H1 (cell line): ENCODE results near the gene COX19. TPM values are rescaled to one million over a fixed set of nuclear protein-coding genes. Genes with fewer than 3 reads are reported as not detected.

Experiments
- CTCF ChIA-PET: fragments of 300-600 bp; sonication (Branson Sonifier 250); formaldehyde crosslinking; loops from one replicate; lab custom pipeline; 2021; ENCODE audit not compliant: partially characterized antibody; lab: Charles Lee
- POLR2A ChIA-PET: fragments of 300-600 bp; sonication (Branson Sonifier 250); formaldehyde crosslinking; loops from one replicate; lab custom pipeline; 2021; ENCODE audit warnings: inconsistent platforms; ENCODE audit not compliant: partially characterized antibody; lab: Charles Lee
- DNase-seq, 2 experiments: peaks; one replicate each; pipeline versions ENCODE4 v3.0.0 to v3.0.0-alpha.2; 2010 to 2022; ENCODE audit warnings: low spot score in 2 of 2, low read depth in 1 of 2, mixed read lengths in 1 of 2
- FAIRE-seq: peaks from 2 replicates; lab custom pipeline; 2011; peaks lifted over from hg19 to GRCh38; lab: Jason Lieb, UNC
- H2AFZ ChIP-seq: 2 replicates; pipeline ENCODE4 v1.8.1; 2012; ENCODE audit warnings: low read length, inconsistent platforms
- H2AK5ac ChIP-seq: 2 replicates; pipeline ENCODE4 v1.6.1; 2013; ENCODE audit warnings: low read depth, low read length
- H2BK120ac ChIP-seq: replicated peaks from 2 replicates; pipeline ENCODE3; 2013; ENCODE audit warnings: low read depth, low read length, inconsistent platforms
- H2BK12ac ChIP-seq: 2 replicates; pipeline ENCODE4 v1.6.1; 2013; ENCODE audit warnings: low read depth, low read length
- H2BK15ac ChIP-seq: 2 replicates; pipeline ENCODE4 v1.6.1; 2013; ENCODE audit warnings: low read length
- H2BK20ac ChIP-seq: 2 replicates; pipeline ENCODE4 v1.6.1; 2013; ENCODE audit warnings: low read length
- H2BK5ac ChIP-seq: 2 replicates; pipeline ENCODE4 v1.6.1; 2013; ENCODE audit warnings: low read depth, low read length
- H3K14ac ChIP-seq: 2 replicates; pipeline ENCODE4 v1.6.1; 2013; ENCODE audit warnings: inconsistent platforms; ENCODE audit not compliant: insufficient read length
- H3K18ac ChIP-seq: 2 replicates; pipeline ENCODE4 v1.6.1; 2013; ENCODE audit warnings: low read length; ENCODE audit errors: extremely low read depth
- H3K23ac ChIP-seq: 2 replicates; pipeline ENCODE4 v1.6.1; 2013; ENCODE audit warnings: inconsistent platforms; ENCODE audit not compliant: insufficient read length
- H3K23me2 ChIP-seq: 2 replicates; pipeline ENCODE4 v1.6.1; 2013; ENCODE audit warnings: low read depth, low read length
- H3K27ac ChIP-seq: 2 replicates; pipeline ENCODE4 v1.6.1; 2011; ENCODE audit warnings: low read depth, low read length, inconsistent platforms
- H3K27me3 ChIP-seq, 4 experiments: replicated peaks in 1 of 4; 1 replicate in 1 of 4; 2 replicates in 3 of 4; pipeline versions ENCODE4 v1.6.1 to v1.8.1; 2011 to 2013; ENCODE audit warnings: low read length in 3 of 4, mild to moderate bottlenecking in 3 of 4, inconsistent platforms in 2 of 4, mixed read lengths in 2 of 4, moderate library complexity in 1 of 4; ENCODE audit not compliant: control insufficient read depth in 3 of 4, insufficient read depth in 3 of 4; ENCODE audit errors: extremely low read depth in 1 of 4
- H3K36me3 ChIP-seq, 4 experiments: 2 replicates each; pipeline versions ENCODE4 v1.6.1 to v1.8.1; 2011 to 2013; ENCODE audit warnings: mild to moderate bottlenecking in 4 of 4, low read length in 3 of 4, moderate library complexity in 2 of 4, control low read depth in 1 of 4, inconsistent platforms in 1 of 4; ENCODE audit not compliant: insufficient read depth in 4 of 4, control insufficient read depth in 2 of 4
- H3K4ac ChIP-seq: replicated peaks from 2 replicates; pipeline ENCODE3; 2013; ENCODE audit warnings: low read length, low read depth, mixed read lengths, inconsistent platforms; ENCODE audit not compliant: insufficient read length
- H3K4me1 ChIP-seq, 4 experiments: replicated peaks in 1 of 4; 1 replicate in 1 of 4; 2 replicates in 3 of 4; pipeline versions ENCODE4 v1.6.1 to v1.8.1; 2011 to 2013; ENCODE audit warnings: low read length in 3 of 4, inconsistent platforms in 2 of 4, mixed read lengths in 1 of 4; ENCODE audit not compliant: insufficient read depth in 4 of 4, control insufficient read depth in 3 of 4
- H3K4me2 ChIP-seq, 2 experiments: 2 replicates each; pipeline versions ENCODE4 v1.6.1 to v1.8.1; 2011 to 2013; ENCODE audit warnings: low read depth in 2 of 2, low read length in 2 of 2, control low read depth in 1 of 2, inconsistent platforms in 1 of 2, mild to moderate bottlenecking in 1 of 2; ENCODE audit not compliant: insufficient read depth in 1 of 2
- H3K4me3 ChIP-seq, 4 experiments: fragments of 200-600, 300-600 bp in 1 of 4; sonication (generic), shearing (Covaris generic), sonication (Bioruptor Twin) in 1 of 4; 2 replicates each; pipeline versions ENCODE4 v1.5.1 to v1.8.1; 2011 to 2016; ENCODE audit warnings: low read length in 4 of 4, low read depth in 3 of 4, control low read depth in 2 of 4, inconsistent platforms in 2 of 4, mild to moderate bottlenecking in 2 of 4, mixed read lengths in 1 of 4, moderate library complexity in 1 of 4; ENCODE audit not compliant: insufficient read depth in 2 of 4; ENCODE audit errors: extremely low read depth in 1 of 4
- H3K56ac ChIP-seq: replicated peaks from 2 replicates; pipeline ENCODE3; 2013; ENCODE audit warnings: low read depth, mild to moderate bottlenecking, mixed read lengths, low read length, inconsistent platforms; ENCODE audit not compliant: insufficient read length
- H3K79me1 ChIP-seq: 2 replicates; pipeline ENCODE4 v1.6.1; 2013; ENCODE audit warnings: low read depth, low read length, control low read depth
- H3K79me2 ChIP-seq, 2 experiments: 2 replicates each; pipeline versions ENCODE4 v1.6.1 to v1.8.1; 2012 to 2013; ENCODE audit warnings: low read length in 2 of 2, mild to moderate bottlenecking in 2 of 2, inconsistent platforms in 1 of 2; ENCODE audit not compliant: insufficient read depth in 2 of 2, control insufficient read depth in 1 of 2
- H3K9ac ChIP-seq, 4 experiments: replicated peaks in 1 of 4; 1 replicate in 1 of 4; 2 replicates in 3 of 4; pipeline versions ENCODE4 v1.6.1 to v1.8.1; 2011 to 2013; ENCODE audit warnings: low read depth in 3 of 4, low read length in 3 of 4, control low read depth in 2 of 4, mild to moderate bottlenecking in 2 of 4, moderate library complexity in 2 of 4, inconsistent platforms in 1 of 4; ENCODE audit errors: extremely low read depth in 1 of 4
- H3K9me3 ChIP-seq, 2 experiments: 2 replicates each; pipeline versions ENCODE4 v1.6.1 to v1.8.1; 2012 to 2013; ENCODE audit warnings: mild to moderate bottlenecking in 2 of 2, moderate library complexity in 2 of 2, control low read depth in 1 of 2, inconsistent platforms in 1 of 2, low read depth in 1 of 2, low read length in 1 of 2, mixed read lengths in 1 of 2; ENCODE audit not compliant: insufficient read depth in 2 of 2
- H4K20me1 ChIP-seq, 2 experiments: replicated peaks in 1 of 2; 2 replicates each; pipeline versions ENCODE3 to v1.8.1; 2011 to 2013; ENCODE audit warnings: inconsistent platforms in 2 of 2, low read length in 2 of 2, mild to moderate bottlenecking in 1 of 2; ENCODE audit not compliant: insufficient read depth in 2 of 2, control insufficient read depth in 1 of 2
- H4K5ac ChIP-seq: 2 replicates; pipeline ENCODE4 v1.6.1; 2013; ENCODE audit warnings: low read length, low read depth, mixed read lengths, inconsistent platforms; ENCODE audit not compliant: insufficient read length
- H4K8ac ChIP-seq: 2 replicates; pipeline ENCODE4 v1.8.0; 2013; ENCODE audit warnings: mild to moderate bottlenecking, moderate library complexity, low read length, inconsistent platforms; ENCODE audit not compliant: insufficient read depth; ENCODE audit errors: extremely low read depth
- H4K91ac ChIP-seq: replicated peaks from 2 replicates; pipeline ENCODE3; 2013; ENCODE audit warnings: low read length, mixed read lengths, inconsistent platforms; ENCODE audit not compliant: insufficient read length
- ASH2L ChIP-seq: fragments of 200-600, 300-600 bp; sonication (generic); IDR thresholded peaks from one replicate; pipeline ENCODE4 v1.7.1; 2017; ENCODE audit warnings: low read length
- CHD1 ChIP-seq: IDR thresholded peaks from 2 replicates; pipeline ENCODE4 v1.6.1; 2012; ENCODE audit warnings: low read depth, low read length, improper control_type of control experiment
- GTF2F1 ChIP-seq: IDR thresholded peaks from 2 replicates; pipeline ENCODE4 v1.6.1; 2012; ENCODE audit warnings: low read depth, low read length, improper control_type of control experiment, borderline replicate concordance
- HDAC6 ChIP-seq: IDR thresholded peaks from one replicate; pipeline ENCODE4 v1.7.1; 2012; ENCODE audit warnings: low read depth, mild to moderate bottlenecking, inconsistent platforms, low read length, moderate library complexity
- KDM5A ChIP-seq: fragments of 200-600 bp; IDR thresholded peaks from 2 replicates; pipeline ENCODE4 v1.7.1; 2012; ENCODE audit warnings: mild to moderate bottlenecking, low read length, inconsistent platforms, mixed read lengths
- NANOG ChIP-seq: IDR thresholded peaks from 2 replicates; pipeline ENCODE4 v1.6.1; 2011; ENCODE audit warnings: low read length, low read depth, mild to moderate bottlenecking, inconsistent platforms; ENCODE audit not compliant: insufficient read depth, poor library complexity, severe bottlenecking
- POU5F1 ChIP-seq: IDR thresholded peaks from 2 replicates; pipeline ENCODE4 v1.6.1; 2011; ENCODE audit warnings: low read depth, mild to moderate bottlenecking, low read length, moderate library complexity
- SUZ12 ChIP-seq: fragments of 200-600 bp; sonication (generic); IDR thresholded peaks from 2 replicates; pipeline ENCODE4 v1.6.1; 2012; ENCODE audit warnings: mild to moderate bottlenecking, inconsistent platforms, low read length, moderate library complexity, mixed read lengths
- TAF1 ChIP-seq: IDR thresholded peaks from 2 replicates; pipeline ENCODE4 v1.6.1; 2011; ENCODE audit warnings: mild to moderate bottlenecking, low read depth, low read length
- YY1 ChIP-seq: IDR thresholded peaks from 2 replicates; pipeline ENCODE4 v1.6.1; 2011; ENCODE audit warnings: low read depth, mild to moderate bottlenecking, low read length
- WGBS, 2 experiments: shearing (Covaris generic) in 1 of 2; methylation state at CpG; one replicate each; pipeline versions ENCODE4 v1.1.6 to v1.1.7; 2013 to 2015; ENCODE audit warnings: low lambda C conversion rate in 2 of 2, mixed read lengths in 2 of 2, inconsistent platforms in 1 of 2, low coverage in 1 of 2, missing lambda C conversion rate in 1 of 2; ENCODE audit not compliant: insufficient replicate concordance in 2 of 2, insufficient coverage in 1 of 2, insufficient read length in 1 of 2; ENCODE audit errors: extremely low coverage in 1 of 2, missing lambda C conversion rate in 1 of 2; 5-methylcytosine and 5-hydroxymethylcytosine counted together
- polyA plus RNA-seq, 7 experiments: library from polyadenylated mRNA; depleted of rRNA in 3 of 7; stranded (reverse) in 5 of 7; unstranded in 2 of 7; fragments of >200 nt in 5 of 7; fragments of 200-250 nt in 2 of 7; gene quantifications; 1 replicate in 5 of 7; 2 replicates in 1 of 7; 4 replicates in 1 of 7; pipeline versions ENCODE4 v1.2.1 to v1.2.3, GENCODE V29; 2011 to 2013; ENCODE audit warnings: missing spikeins in 2 of 7, mixed read lengths in 2 of 7
- total RNA-seq: library from RNA; stranded (reverse); fragmentation: NEBNext Ultra II Directional; extraction: Animal tissue kit (Norgen Biotek cat#: 25700); gene quantifications from 2 replicates; pipeline ENCODE4 v1.2.1, GENCODE V29; 2021
- TF ChIP-seq, protein P1 (sequence below): IDR thresholded peaks from 2 replicates; pipeline ENCODE4 v1.6.1; 2012; ENCODE audit warnings: inconsistent platforms

The COX19 gene
- total and polyA plus RNA-seq, 2 of the 8 experiments (the other 6 are each of a cell fraction or from before 2014, with no cell fraction given) = 3.9 to 7.9 TPM

DNA sequence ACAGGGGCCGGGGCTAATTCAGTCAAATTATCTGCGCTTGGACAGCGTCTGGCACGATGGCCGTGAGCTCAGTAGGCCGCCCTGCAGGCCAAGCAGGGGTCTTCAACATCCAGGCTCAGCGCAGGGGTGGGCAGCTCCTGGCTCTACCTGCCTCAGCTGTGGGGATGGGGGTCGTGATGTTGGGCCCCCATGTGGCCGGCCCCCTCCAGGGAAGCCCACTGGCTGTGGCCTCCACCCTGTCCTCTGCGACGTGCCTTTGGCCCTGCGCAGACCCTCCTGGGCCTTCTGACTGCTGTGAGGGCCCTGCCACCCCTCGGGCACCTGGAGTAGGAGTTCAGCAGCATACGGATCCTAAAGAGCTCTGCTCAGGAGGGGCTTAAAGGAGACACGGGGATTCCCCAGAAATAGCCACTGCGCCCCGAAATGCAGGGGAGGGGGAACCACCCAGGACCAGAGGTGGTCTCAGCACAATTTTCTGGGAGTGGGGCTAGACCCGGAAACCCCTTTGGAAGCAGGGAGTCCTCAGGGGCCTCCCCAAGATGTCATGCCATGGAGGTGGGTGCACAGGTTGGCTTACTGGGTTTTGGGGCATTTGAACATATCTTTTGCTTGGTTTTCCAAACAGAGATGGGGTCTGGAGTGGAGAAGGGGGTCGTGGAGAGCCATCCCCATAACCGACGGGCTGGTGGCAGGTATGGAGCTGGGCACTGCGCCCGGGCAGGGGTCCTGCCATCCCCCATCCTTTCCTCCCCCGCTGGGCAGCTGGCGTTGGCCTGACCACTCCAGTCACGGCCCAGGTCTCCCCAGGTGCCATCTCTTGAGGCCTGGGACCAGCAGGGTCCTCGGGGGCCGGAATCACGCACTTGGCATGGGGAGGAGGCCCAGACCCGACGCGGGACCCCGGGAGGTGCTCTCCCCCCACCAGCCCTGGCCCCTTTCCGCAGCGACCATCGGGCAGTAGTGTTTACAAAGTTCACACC is 16.8 kb downstream of the COX19 start:
- no peaks in the 10 kb centered on the region for H3K36me3 ChIP-seq
- 87% methylated on average over 36 of the region's 36 CpGs; no CpG with 5 or more reads in 1 of the 2 experiments for WGBS, 2 experiments
- no peak overlapping the region for H3K27ac ChIP-seq
- no peak overlapping the region for H3K4ac ChIP-seq
- peaks cover 0 to 3% of the 10 kb centered on the region in 2 experiments; a peak in 1 of 4 replicates for H3K9me3 ChIP-seq
- no peak overlapping the region for H2AFZ ChIP-seq
- no peak for FAIRE-seq
- ChIA-PET POLR2A (interaction anchor here (0.9 to 1.5 kb wide), 7 partner anchors 9 to 165 kb away, joined by 3 to 6 read pairs (median 4); partner anchors contain the start of gene COX19), CTCF (interaction anchor here (0.7 to 4.6 kb wide), 16 partner anchors 8 to 738 kb away, joined by 3 to 37 read pairs (median 4); partner anchors contain the start of gene COX19)
- H4K5ac ChIP-seq = no peak overlapping the region
- H2BK5ac ChIP-seq = no peak overlapping the region
- H2BK15ac ChIP-seq = peak overlapping the region; percentile 61; the same call in 1 of the 2 replicates
- H4K91ac ChIP-seq = no peak overlapping the region
- H3K56ac ChIP-seq = no peak overlapping the region
- no peak overlapping the region for H2BK120ac ChIP-seq
- H3K4me1 ChIP-seq = peaks cover 0 to 14% (median 5%) of the 10 kb centered on the region in 4 experiments; a peak in 5 of 7 replicates
- no peak for DNase-seq
- no peak overlapping the region for H3K18ac ChIP-seq
- H3K79me2 ChIP-seq = no peaks in the 10 kb centered on the region
- H3K23ac ChIP-seq = no peak overlapping the region
- TF ChIP-seq, protein P1, sequence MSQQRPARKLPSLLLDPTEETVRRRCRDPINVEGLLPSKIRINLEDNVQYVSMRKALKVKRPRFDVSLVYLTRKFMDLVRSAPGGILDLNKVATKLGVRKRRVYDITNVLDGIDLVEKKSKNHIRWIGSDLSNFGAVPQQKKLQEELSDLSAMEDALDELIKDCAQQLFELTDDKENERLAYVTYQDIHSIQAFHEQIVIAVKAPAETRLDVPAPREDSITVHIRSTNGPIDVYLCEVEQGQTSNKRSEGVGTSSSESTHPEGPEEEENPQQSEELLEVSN = no peak
- TF ChIP-seq HDAC6 (no peak), POU5F1 (no peak), YY1 (no peak), CHD1 (no peak), KDM5A (no peak), TAF1 (no peak), GTF2F1 (no peak), SUZ12 (no peak), ASH2L (no peak), NANOG (no peak)
- no peak overlapping the region for H3K4me3 ChIP-seq
- H3K9ac ChIP-seq = no peak overlapping the region
- peak overlapping the region; percentile 65 for H4K8ac ChIP-seq
- no peak overlapping the region for H3K14ac ChIP-seq
- H2AK5ac ChIP-seq = no peak overlapping the region
- no peak overlapping the region for H2BK20ac ChIP-seq
- H3K27me3 ChIP-seq = peaks cover 2 to 11% (median 7%) of the 10 kb centered on the region in 4 experiments; a peak in 6 of 7 replicates
- H3K23me2 ChIP-seq = peaks cover 3% of the 10 kb centered on the region; the same call in 1 of the 2 replicates
- H4K20me1 ChIP-seq = peaks cover 0 to 3% of the 10 kb centered on the region in 2 experiments
- no peak overlapping the region for H3K4me2 ChIP-seq
- peak overlapping the region; percentile 84; the same call in 1 of the 2 replicates for H2BK12ac ChIP-seq
- H3K79me1 ChIP-seq = no peaks in the 10 kb centered on the region
